ENCODE data around the gene KCTD1. TPM values are rescaled to one million over a fixed set of nuclear protein-coding genes. Genes with fewer than 3 reads are reported as not detected.

KCTD1 gene
- total RNA-seq, 4 donors from 2014 or later, result 25.3 to 62.0 (median 51.3) TPM

DNA sequence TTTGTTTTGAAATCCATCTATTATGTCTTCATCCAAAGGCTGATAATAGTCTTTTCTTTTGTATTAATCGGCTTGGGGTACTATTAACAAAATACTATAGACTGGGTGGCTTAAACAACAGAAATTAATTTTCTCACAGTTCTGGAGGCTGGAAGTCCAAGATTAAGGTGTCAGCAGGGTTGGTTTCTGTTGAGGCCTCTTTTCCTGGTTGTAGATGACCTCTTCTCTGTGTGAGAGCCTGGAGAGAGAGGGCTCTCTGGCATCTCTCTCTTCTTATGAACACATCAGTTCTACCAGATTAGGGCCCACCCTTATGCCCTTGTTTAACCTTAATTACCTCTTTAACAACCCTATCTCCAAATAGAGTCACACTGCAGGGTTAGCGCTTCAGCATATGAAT is 14.2 kb upstream of the KCTD1 start:
- no peak for DNase-seq (ENCODE audit: low spot score in 2 of 2)
- intact Hi-C loops (cut with DNase I; ENCODE audit: low total_unique reads), result no loop called here
- no peak for TF ChIP-seq CTCF (IDR thresholded peaks at IDR 0.05)
- no peak for TF ChIP-seq POLR2A (IDR thresholded peaks at IDR 0.05)
- 96 to 98% methylated on average over 2 of the region's 2 CpGs for WGBS, 2 donors
- H3K4me3 ChIP-seq (ENCODE audit: low read depth, poor library complexity, severe bottlenecking), result no peak overlapping the region

DNA sequence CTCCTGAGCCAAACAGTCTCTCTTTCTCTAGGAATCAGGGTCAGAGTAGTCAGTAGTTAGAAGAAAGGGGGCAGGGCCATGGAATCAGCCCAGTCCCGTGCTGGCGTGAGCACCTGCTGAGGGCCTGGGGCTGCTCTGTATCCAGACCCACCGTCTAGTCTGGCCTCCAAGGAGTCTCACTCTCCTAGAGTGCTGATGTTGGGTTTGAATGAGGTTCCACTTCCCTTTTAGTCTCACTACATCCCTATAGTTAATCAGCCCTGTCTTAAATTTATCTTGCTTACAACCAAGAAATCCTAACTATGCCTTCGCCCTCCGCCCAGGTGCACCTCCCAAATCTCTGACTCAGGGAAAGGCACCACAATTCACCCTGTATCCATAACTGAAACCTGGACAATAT is 13.4 kb upstream of the KCTD1 start:
- TF ChIP-seq POLR2A (IDR thresholded peaks at IDR 0.05) (no peak), CTCF (IDR thresholded peaks at IDR 0.05) (no peak)
- WGBS, 2 donors, result 88 to 89% methylated on average over 5 of the region's 5 CpGs
- no peak for DNase-seq (ENCODE audit: low spot score in 2 of 2)
- intact Hi-C loops (cut with DNase I; ENCODE audit: low total_unique reads), result no loop called here
- H3K4me3 ChIP-seq (ENCODE audit: low read depth, poor library complexity, severe bottlenecking), result no peak overlapping the region

- no peak for TF ChIP-seq POLR2A (IDR thresholded peaks at IDR 0.05)
- TF ChIP-seq CTCF (IDR thresholded peaks at IDR 0.05), result no peak
- H3K4me3 ChIP-seq (ENCODE audit: low read depth, poor library complexity, severe bottlenecking), result no peak overlapping the region
- DNase-seq (ENCODE audit: low spot score in 2 of 2), result no peak
- intact Hi-C loops (cut with DNase I; ENCODE audit: low total_unique reads), result no loop called here
- 73 to 82% methylated on average over 3 of the region's 3 CpGs for WGBS, 2 donors
Observed at GRCh38 chr18:26556573-26556972, 8.2 kb upstream of the KCTD1 start.

DNA sequence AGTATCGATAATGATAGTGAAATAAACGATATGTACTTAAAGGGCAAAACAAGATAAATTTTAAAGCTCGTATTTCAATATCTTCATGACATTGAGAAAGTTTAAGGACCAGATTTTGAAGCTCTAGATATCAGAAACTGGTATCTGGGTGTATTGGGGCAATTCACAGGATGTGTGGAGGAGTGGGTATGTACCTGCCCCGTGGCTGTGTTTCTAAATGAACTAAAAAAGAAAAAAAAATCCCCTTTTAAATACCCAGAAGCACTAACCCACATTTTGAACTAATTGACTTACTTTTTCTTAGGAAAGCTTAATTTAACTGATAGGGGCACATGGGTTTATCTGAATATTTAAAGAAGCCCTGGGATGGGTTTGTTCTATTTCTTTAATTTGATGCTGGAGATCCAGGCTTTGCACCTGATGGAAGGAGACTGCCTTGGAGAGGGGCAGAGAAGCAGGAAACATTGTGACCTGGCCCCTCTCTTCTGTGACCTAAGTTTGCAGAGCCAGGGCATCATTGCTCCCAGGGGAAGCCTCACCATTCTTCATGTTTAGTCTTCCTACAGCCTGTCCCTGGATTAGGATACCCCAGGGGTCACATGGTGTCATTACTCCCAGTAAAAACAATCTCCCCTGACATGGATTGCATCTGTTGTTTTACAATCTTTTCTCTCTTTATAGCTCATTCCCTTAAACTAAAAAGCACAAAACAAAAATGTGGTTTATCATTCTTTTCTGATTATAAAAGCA is 7.6 kb upstream of the KCTD1 start:
- no peak overlapping the region for H3K4me3 ChIP-seq (ENCODE audit: low read depth, poor library complexity, severe bottlenecking)
- 79 to 92% methylated on average over 4 of the region's 4 CpGs for WGBS, 2 donors
- TF ChIP-seq CTCF (IDR thresholded peaks at IDR 0.05) (no peak), POLR2A (IDR thresholded peaks at IDR 0.05) (no peak)
- intact Hi-C loops (cut with DNase I; ENCODE audit: low total_unique reads), result no loop called here
- DNase-seq (ENCODE audit: low spot score in 2 of 2), result no peak

DNA sequence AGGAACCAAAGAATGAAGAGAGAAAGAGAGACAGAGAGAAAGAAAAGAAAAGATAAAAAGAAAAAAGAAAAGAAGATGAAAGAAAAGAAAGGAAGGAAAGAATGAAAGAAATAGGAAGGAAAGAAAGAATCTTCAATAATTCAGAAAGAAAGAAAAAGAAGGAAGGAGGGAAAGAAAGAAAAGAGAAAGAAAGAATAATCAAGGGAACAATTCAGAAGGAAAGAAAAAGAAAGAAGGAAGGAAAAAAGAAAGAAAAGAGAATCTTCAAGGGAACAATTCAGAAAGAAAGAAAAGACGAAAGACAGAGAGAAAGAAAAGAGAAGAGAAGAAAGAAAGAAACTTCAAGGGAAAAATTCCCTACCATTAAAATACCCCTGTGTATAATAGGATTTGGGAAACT is 5.6 kb upstream of the KCTD1 start:
- DNase-seq (ENCODE audit: low spot score in 2 of 2), result no peak
- 88 to 100% methylated on average over 1 of the region's 1 CpG for WGBS, 2 donors
- intact Hi-C loops (cut with DNase I; ENCODE audit: low total_unique reads), result no loop called here
- H3K4me3 ChIP-seq (ENCODE audit: low read depth, poor library complexity, severe bottlenecking), result no peak overlapping the region
- TF ChIP-seq POLR2A (IDR thresholded peaks at IDR 0.05) (no peak), CTCF (IDR thresholded peaks at IDR 0.05) (no peak)

GRCh38 chr18:26551695-26552081 is 3.3 kb upstream of the KCTD1 start:
- intact Hi-C loops (cut with DNase I; ENCODE audit: low total_unique reads), result no loop called here
- no peak for DNase-seq (ENCODE audit: low spot score in 2 of 2)
- TF ChIP-seq POLR2A (IDR thresholded peaks at IDR 0.05), result no peak
- TF ChIP-seq CTCF (IDR thresholded peaks at IDR 0.05), result no peak
- 73 to 75% methylated on average over 4 of the region's 4 CpGs for WGBS, 2 donors
- H3K4me3 ChIP-seq (ENCODE audit: low read depth, poor library complexity, severe bottlenecking), result no peak overlapping the region

Measured in lower leg skin (tissue), 4 donors.